ENCODE results near the gene WDR45B.

- TF ChIP-seq CTCF (IDR thresholded peaks at IDR 0.05) (no peak), POLR2A (IDR thresholded peaks at IDR 0.05) (no peak)
Observed at GRCh38 chr17:82569621-82570020, 78.6 kb downstream of the WDR45B start.
